COLO668 (cell line): ENCODE measurements around the gene RAB40C.
A peak's percentile ranks its signal among the peaks of the same experiment; 100 is the strongest.

Experiments
- DNase-seq: peaks from one replicate; lab custom pipeline; 2025; ENCODE audit not compliant: unreplicated experiment; lab: John Stamatoyannopoulos, UW

The RAB40C gene

DNA sequence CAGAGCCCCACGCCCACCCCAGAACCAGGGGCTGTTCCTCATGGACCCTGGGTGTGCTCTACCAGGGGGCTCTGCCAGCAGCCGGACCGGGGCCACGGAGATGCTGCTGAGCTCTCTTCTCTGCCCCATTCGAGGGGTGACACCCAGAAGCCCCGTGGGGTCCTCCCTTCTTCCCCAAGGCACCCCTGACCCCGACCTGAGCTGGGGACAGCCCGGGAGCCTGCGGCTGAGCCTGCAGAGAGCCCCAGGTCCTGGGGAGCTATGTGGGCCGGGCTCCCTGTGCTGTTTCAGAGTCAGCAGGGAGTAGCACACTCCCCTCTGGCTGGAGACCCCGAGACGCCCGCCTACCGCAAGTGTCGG is 30.9 kb upstream of the RAB40C start:
- DNase-seq, result no peak

DNA sequence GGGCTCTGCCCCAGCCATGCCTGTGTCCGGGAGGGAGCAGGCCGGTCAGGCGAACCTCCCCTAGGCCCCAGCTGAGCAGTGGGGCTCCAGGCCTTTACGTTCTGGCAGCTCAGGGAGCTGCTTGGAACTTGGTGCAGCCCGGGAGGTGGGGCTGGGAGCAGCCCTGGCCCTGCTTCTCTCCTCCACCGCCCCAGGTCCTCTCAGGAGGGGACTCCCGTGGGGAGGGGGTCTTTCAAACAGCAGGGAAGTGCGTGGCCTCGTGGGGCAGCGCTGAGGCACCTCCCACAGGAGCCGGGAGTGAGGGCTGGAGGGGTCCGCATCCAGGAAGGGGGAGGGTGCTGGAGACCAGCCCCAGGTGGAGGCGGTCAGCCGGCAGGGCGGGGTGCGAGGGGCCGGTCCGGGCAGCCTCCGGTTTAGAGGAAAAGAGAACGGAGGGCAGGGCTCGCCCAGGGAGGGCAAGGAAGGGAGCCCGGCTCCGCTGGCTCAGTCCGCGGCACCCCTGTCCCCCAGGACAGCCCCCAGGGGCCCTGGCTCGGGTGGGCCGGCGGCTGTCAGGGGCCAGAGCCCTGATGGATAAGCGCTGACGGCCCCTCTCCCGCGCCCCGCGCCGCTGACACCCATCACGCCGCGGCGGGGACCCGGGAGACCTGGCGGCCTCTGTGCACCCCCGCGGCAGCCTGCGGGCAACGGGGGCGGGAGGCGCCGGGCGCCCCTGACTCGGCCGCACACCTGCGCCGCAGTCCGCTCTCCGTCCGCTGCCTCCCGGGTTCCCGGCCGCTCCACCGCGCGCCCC is 30.3 kb upstream of the RAB40C start:
- DNase-seq, result no peak

DNA sequence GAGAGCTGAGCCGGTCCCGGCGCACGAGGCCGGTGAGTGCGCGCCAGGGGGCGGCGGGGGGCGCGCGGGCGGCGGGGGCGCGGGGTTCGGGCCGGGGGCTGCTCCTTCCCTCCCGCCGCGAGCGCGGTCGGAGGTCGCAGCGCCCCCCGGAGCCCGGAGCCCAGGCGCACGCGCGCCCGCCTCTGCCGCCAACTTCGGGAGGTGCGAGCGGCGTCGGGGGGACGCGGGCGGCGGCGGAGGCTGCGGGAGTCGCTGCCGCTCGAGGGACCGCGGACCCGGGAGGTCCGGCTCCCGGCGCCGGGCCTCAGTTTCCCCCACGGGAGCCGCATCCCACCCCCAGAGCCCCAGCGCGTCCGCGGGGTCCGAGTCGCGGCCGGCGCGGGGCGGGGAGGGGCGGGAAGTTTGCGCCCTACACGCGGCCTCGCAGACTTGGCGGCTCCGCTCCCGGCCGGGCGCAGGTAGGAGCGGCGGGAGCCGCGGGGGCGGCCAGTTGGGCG is 29.6 kb upstream of the RAB40C start, which contains the start of gene PRR35:
TSS of gene PRR35 (plus strand) at position 191 of the 497 bp plus-strand sequence. CDS start 2,901 bp downstream, outside the sequence.
- DNase-seq, result no peak

DNA sequence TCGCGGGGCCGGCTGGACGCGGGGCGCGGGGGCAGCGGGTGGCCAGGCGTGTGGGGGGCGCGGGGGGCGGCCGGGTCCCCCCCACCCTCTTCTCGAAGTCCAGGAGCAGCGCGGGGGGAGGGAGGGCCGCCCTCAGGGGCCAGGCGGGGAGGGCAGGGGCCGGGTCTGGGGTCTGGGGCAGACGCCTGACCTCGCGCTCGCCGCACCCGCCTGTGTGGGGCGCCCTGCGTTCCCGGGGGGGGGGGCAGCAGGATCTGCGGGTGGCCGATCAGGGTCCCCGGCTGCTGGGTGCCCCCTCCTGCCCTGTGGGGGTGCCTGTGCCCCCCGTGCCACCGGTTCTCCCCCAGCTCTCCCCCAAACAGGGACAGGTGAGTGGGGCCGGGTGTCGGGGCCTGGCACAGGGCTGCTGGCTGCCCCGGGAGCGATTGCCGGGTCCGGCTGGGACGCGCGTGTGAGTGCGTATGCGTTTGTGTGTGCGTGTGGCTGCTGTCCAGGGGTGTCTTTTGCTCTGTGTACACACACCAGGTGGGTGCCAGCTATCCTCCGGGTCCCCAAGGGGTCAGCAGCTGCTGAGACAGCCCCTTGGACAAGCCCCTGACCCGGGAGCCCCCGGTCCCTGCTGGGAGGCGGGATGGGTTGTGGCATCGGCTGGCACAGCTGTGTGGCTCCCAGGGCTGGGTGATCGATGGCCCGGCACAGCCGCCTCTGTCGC is 29.0 kb upstream of the RAB40C start:
- DNase-seq, result no peak

DNA sequence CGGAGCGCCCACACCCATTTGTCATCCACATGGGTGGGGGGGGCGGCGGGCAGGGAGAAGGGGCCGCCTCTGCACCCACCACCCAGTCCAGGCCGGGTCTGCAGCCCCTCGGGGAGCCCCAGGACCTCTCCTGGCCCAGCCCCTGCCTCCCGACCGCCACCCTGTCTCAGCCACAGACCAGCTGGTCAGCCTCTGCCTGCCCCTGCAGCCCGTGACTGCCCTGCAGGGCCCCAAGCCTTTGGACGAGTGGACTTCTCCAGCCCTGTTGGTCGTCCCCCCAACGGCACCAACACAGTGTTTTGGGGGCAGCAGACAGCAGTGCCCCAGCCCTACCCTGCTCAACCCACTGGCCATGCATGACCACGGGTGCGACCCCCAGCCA is 28.5 kb upstream of the RAB40C start:
- no peak for DNase-seq

DNA sequence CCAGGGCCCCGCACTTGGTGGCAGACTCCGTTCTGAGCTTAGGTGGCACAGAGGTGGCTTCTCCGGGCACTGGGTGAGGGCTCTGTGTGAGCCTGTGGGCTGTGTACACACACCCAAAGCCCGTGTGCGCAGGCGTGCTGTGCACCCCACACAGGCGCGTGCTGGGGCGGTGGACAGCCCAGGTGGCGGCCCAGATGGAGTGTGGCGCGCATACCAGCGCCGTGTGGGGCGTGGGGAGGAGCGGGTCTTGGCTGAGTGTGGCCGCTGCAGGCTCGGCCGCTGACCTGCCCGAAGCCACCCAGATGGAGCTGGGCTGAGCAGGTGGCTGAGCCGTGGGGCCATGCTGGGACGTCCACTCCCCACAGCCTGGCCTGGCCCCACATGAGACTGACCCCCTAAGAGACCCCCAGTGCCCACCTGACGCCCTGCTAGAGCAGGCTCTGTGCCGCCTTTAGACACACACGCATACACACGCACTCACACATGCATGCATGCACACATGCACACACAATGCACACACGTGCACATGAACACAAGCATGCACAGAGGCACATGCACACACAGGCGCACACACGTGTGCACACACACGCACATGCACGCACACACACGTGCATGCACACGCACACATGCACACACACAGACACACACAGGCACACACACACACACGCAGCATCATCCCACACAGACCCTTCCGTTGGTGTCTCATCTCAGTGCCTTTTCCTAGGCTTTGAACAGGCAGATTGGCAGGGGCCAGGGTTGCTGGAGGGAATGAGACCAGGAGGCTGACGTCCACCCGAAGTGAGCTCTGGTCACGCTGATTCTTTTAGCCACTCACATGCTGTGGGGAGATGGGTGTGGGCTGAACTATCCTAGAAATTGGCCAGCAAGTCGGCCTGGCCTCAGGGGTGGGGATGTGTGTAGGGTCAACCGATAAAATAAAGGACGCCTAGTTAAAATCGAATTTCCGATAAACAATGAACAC is 27.6 kb upstream of the RAB40C start:
- DNase-seq, result peak; percentile 17

DNA sequence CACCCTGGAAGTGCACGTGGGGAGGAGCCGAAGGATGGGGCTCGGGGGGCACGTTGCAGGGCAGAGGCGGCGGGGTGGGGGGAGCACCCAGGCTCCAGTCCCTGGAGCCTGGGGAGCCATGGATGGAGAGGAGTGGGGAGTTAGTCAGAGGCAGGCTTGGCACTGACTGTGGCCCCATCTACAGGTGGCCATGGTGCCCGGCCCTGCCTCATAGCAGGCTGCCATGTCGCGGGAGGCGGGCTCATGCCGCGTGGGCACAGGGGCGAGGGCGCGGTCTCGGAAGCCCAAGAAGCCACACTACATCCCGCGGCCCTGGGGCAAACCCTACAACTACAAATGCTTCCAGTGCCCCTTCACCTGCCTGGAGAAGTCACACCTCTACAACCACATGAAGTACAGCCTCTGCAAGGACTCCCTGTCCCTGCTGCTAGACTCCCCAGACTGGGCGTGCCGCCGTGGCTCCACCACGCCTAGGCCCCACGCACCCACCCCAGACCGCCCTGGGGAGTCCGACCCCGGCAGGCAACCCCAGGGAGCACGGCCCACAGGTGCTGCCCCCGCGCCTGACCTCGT is 26.7 kb upstream of the RAB40C start:
- DNase-seq, result no peak

DNA sequence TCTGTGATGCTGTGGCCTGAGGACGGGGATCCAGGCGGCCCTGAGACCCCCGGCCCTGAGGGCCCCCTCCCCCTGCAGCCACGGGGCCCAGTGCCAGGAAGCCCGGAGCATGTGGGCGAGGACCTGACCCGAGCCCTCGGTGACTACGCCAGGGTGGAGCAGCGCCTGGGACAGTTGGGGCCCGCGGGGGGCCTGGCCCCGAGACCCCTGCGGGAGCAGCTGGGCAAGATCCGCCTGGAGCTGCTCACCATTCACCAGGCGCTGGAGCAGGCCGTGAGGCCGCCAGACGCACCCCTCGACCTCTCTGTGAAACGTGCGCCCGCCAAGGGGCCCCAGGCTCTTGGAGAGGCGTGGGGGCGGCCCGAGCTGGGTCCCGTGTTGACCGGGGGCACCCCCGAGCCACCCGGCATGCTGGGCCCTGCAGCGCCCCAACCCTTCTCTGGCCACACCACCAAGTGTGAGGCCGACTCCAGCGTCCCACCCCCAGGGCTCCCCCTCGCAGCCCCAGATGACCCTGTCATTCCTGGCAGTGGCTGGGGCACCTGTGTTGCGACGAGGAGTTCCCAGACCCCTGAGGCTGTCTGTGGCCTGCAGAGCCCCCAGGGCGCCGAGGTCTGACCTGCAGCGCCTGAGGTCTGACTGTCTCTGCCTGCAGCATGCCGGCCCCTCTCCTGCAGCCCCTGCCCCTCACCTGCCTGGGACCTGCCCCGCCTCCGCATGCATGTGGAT is 25.0 kb upstream of the RAB40C start:
- DNase-seq, result no peak

DNA sequence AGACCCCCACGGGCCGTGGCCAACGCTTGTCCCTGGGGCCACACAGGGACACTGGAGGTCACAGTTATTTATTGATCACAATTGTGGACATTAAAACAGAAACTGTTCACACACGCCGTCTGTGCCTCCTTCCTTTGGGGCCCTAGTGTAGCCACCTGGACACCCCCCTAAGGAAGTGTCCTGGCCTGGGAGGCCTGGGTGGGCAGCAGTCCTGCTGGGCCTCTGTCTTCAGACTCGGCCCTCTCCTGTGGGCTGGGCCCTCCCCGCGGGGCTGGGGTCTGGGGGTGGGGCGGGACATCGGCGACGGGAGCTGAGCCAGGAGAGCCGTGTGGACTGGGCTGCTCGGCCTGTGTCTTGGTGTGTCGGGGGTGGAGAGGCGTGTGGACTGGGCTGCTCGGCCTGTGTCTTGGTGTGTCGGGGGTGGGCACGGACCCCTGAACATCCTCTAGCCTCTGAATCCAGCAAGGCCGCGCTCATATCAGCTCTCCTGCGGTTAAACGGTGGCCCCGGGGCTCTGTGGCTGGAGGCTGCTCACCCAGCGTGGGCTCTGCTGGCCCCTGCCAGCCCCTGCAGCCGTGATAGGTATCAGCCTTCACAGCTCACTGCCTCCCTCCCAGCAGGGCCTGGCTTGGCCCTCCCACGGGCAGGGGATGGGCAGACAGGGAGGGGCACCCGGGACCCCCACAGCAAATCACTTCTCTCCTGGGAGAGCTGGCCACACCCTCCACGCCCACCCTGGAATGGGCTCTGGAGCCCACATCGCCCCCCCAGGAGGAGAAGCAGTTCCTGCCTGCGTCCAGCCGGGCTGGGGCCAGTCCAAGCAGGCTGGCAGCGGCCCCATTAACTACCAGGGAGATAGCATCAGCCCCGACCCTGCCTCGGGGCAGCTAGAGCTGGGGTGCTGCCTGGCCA is 24.2 kb upstream of the RAB40C start:
- no peak for DNase-seq

DNA sequence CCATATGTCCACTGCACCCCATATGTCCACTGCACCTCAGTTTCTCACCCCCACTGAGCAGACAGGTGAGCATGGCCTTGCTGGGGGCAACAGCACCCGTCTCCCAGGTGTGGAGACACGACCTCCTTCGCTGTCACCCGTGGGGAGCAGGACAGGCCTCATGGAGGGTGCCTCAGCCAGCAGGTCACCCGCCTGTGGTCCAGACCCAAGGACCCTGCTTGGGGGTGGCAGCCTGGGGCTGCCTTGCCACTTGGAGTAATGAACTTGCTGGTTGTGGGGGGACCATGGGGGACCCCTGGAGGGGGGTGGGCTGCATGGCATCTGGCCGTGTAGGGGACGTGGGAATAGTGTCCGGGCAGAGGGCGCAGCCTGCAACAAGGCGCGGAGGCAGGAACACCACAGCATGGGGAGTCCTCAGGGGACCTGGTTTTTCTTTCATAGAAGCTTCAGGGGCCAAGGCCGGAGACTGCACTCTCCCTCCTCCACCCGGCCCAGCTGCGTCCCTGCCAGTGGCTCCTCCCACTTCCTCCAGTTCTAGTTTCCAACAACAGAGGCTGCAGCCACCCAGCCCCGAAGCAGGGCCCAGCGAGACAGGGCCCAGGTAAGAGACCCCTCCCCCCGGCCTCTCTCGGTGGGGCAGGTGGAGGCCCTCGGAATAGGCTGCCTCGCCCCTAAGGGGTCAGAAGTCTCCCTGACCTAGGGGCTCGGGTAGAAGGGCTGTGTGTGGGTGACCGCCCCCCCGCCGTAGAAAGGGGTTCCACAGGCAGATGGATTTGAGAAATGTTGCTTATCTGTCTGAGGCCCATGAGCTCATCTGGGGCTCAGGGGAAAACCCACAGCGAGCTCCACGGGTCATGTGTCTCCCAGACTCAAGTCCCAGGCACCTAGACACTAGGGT is 23.1 kb upstream of the RAB40C start, which contains the start of gene NHLRC4:
TSS of gene NHLRC4 (plus strand) at position 531 of the 898 bp plus-strand sequence. CDS start 1,043 bp downstream, outside the sequence.
- peak; percentile 68 for DNase-seq

DNA sequence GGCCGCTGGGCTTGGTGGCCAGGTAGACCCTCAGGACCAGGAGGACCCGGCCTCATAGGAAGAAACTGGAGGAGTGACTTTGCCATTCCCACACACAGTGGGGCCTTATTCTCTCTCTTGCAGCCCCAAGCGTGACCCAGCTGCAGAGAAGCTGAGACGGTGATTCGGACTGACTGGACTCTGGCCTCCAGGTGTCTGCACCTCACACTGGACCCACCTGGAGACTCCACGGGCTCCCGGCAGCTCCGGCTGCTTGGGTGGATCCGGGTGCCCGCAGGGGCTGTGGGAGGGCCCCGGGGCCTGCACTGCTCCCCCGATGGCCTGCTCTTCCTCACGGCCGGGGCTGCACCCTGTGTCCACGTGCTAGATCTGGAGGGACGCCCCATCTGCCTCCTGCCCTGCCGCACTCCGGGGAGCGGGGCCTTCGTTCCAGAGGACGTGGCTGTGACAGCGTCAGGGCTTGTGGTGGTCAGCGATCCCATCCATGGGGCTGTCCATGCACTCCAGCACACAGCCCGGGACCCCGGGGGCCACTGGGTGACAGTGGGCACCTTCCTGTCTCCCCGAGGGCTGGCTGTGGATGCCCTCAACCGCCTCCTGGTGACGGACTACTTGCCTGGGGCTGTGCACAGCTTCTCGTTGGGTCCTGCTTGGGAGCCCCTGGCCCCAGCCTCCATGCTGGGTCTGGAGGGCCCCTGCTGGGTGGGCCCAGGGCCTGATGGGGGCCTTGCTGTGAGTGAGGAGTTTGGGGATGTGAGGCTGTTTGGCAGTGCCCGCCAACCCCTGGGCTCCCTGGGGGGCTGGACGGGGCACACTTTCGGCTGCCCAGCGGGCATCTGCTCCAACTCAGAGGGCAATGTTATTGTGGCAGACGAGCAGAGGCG is 22.3 kb upstream of the RAB40C start:
- DNase-seq, result no peak

DNA sequence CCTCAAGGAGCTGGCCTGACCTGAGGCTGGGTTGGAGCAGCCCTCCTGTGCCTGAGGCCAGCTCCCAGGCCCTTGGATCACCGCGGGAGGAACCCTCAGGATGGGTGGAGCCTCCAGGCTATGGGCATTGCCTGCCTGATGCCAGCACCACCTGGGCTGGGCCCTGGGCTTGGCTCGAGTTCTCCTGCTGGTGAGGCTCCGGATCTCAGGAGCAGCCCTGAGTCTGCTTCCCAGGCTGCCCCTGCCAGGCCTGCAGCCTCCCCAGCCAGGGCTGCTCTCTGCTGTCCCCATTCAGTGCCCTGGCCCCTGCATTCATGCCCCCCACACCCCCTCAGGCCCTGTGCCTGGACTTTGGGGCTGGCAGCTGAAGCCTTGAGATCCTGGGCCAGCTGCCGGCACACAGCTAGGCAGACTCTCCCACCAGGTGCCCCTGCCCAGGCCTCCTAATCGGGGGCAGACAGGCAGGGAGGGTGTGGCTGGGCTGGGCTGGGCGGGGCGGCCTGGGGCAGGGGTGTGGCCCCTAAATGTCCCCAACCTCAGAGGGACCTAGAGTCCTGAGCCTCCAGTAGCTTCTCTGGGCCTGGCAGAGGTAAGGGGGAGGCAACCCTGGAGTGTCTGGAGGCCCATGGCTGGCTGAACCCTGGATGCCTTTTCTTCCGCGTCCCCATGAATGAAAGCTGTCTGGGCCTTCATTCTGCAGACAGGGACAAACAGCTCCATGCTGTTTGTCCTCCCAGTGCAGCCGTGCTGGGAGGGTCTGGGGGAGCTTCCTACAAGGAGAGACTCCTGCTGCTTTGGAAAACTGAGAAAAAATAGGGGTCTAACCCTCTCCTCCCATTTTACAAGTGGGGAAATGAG is 21.2 kb upstream of the RAB40C start:
- DNase-seq, result no peak

DNA sequence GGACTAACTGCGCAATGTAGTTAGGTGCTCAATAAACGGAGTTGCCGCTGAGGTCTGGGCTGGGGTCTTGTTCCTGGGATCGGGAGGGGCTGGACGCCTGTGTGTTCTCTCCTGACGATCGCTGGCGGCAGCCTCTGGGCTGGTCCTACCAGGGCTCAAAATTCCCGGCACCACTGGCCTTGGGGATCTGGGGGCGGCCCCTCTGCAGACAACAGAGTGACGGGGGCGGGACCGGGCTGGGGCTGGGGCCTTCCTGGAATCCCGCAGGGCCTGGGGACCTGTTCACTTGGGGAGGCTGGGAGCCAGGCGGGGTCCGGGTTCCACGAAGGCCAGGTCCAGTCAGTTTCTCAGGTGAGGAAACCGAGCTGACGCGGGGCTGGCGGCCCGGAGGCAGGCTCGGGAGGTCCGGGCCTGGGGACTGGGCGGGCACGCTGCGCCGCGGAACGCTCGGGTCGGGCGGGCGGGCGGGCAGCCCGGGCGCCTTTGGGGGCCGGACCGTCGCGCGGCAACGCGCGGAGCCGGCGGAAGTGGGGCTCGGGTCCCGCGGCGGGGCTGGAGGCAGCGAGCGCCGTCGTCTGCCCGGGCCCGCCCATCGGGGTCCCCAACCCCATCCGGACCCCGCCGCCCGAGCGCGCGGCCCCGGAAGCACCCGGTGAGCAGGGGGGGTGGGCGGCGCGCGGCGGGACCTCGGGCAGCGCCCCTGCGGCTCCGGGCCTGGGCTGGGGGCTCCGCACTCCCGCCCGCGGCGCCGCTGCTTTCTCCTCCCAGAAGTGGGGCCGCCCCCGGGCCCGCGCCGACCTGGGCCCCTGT is 20.2 kb upstream of the RAB40C start, which contains the start of gene PIGQ:
TSS of gene PIGQ (plus strand) at position 524 of the 810 bp plus-strand sequence. CDS start 4,107 bp downstream, outside the sequence.
- peak; percentile 76 for DNase-seq

DNA sequence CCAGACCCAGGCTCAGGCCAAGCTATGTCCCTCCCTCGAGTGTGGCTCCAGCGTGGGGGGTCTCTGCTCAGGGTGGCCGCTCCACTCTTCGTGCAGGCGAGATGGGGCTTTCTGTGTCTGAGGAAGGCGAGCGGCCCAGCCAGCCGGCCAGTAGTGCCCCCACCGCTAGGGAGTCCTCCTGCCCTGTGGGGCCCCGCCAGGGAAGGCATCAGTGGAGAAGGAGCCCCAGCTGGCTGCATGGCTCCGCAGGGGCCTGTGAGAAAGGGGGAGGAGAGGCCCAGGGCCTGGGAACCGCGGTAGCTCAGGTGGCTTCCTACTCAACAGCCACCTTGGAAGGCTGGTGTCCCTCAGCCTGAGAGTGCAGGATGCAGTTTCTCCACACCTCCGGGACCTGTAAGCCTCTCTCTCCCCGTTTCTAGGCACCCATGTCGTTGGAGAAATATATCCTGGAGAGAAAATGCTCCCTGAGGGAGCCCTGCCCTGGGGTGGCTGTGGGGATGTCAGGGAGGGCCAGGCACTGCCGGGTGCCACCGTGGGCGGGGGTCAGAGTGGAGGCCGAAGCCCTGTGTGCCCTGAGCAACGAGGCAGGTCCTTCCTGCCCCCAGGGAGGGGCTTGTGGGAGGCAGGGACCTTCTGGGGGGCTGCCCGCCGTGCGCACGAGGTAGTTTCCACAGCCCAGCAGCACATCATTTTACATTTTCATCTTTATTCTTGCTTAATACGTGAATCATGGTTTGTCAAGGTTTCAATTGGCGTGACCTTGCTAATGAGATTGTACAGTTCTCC is 16.8 kb upstream of the RAB40C start:
- DNase-seq, result no peak
